C4-2B (cell line): Measurements from ENCODE around the gene RGS7BP.

Source experiments
- H3K27ac ChIP-seq: fragments of 450-650 bp; 2 replicates; pipeline ENCODE4 v1.5.1; 2017
- CTCF ChIP-seq: fragments of 450-650 bp; conservative IDR thresholded peaks from 2 replicates; pipeline ENCODE4 v1.5.1; 2017; ENCODE audit warnings: mild to moderate bottlenecking
- ZFX ChIP-seq: fragments of 450-650 bp; IDR thresholded peaks from 2 replicates; pipeline ENCODE4 v1.6.1; 2017

RGS7BP gene

GRCh38 chr5:64603676-64604075, 97.9 kb downstream of the RGS7BP start:
- TF ChIP-seq CTCF: no peak
- no peak for TF ChIP-seq ZFX
- H3K27ac ChIP-seq: no peak overlapping the region

- no peak overlapping the region for H3K27ac ChIP-seq
- TF ChIP-seq ZFX: no peak
- TF ChIP-seq CTCF: no peak
These were observed 101.1 kb downstream of the RGS7BP start for GRCh38 chr5:64606926-64607325.

- no peak overlapping the region for H3K27ac ChIP-seq
- TF ChIP-seq ZFX: no peak
- peak; percentile 90 for TF ChIP-seq CTCF
These were observed 106.6 kb downstream of the RGS7BP start for GRCh38 chr5:64612344-64612961.

GRCh38 chr5:64615895-64616294, 110.1 kb downstream of the RGS7BP start:
- no peak for TF ChIP-seq ZFX
- no peak for TF ChIP-seq CTCF
- no peak overlapping the region for H3K27ac ChIP-seq

GRCh38 chr5:64619609-64620008, 113.8 kb downstream of the RGS7BP start:
- TF ChIP-seq CTCF (no peak), ZFX (no peak)
- no peak overlapping the region; the same call in 1 of the 2 replicates for H3K27ac ChIP-seq

- no peak overlapping the region for H3K27ac ChIP-seq
- TF ChIP-seq CTCF: no peak
- no peak for TF ChIP-seq ZFX
These were observed 117.2 kb downstream of the RGS7BP start for GRCh38 chr5:64622991-64623390.

- TF ChIP-seq ZFX (no peak), CTCF (no peak)
- no peak overlapping the region for H3K27ac ChIP-seq
These were observed 119.9 kb downstream of the RGS7BP start for GRCh38 chr5:64625678-64626077.
